Urothelium cell line (cell line): ENCODE results near the gene SLC16A7.
"Not testable (repeated sequence)": the region's sequence is repeated elsewhere in the genome, so short reads cannot be mapped to it uniquely, and the experiment has no call there.

Experiments used
- DNase-seq: peaks from one replicate; pipeline ENCODE4 v3.0.0; 2011; ENCODE audit warnings: low spot score, mixed read lengths
- FAIRE-seq: peaks from 2 replicates; lab custom pipeline; 2011; peaks lifted over from hg19 to GRCh38; lab: Jason Lieb, UNC

The SLC16A7 gene

GRCh38 chr12:59724011-59724695 is 128.3 kb downstream of the SLC16A7 start:
- DNase-seq (no peak), FAIRE-seq (no peak)

GRCh38 chr12:59733200-59733599 is 137.4 kb downstream of the SLC16A7 start:
- DNase-seq (no peak), FAIRE-seq (no peak)

GRCh38 chr12:59734371-59734770 is 138.5 kb downstream of the SLC16A7 start:
- DNase-seq (no peak), FAIRE-seq (no peak)

GRCh38 chr12:59735231-59735630 is 139.4 kb downstream of the SLC16A7 start:
- FAIRE-seq (no peak), DNase-seq (no peak)

- no peak for FAIRE-seq
Observed at GRCh38 chr12:59736359-59736758, 140.5 kb downstream of the SLC16A7 start.

GRCh38 chr12:59736786-59737185 is 141.0 kb downstream of the SLC16A7 start:
- FAIRE-seq (no peak), DNase-seq (no peak)

More at GRCh38 chr12:59736359-59736758, 140.5 kb downstream of the SLC16A7 start:
- no peak for DNase-seq

- DNase-seq (no peak), FAIRE-seq (no peak)
Observed at GRCh38 chr12:59737725-59738463, 142.1 kb downstream of the SLC16A7 start.

GRCh38 chr12:59742841-59743240 is 147.0 kb downstream of the SLC16A7 start:
- FAIRE-seq = no peak

GRCh38 chr12:59744564-59744963 is 148.7 kb downstream of the SLC16A7 start:
- DNase-seq (no peak), FAIRE-seq (no peak)

More at GRCh38 chr12:59742841-59743240, 147.0 kb downstream of the SLC16A7 start:
- no peak for DNase-seq

- FAIRE-seq = not testable (repeated sequence)
Observed at GRCh38 chr12:59751091-59751490, 155.3 kb downstream of the SLC16A7 start.

GRCh38 chr12:59761542-59761941 is 165.7 kb downstream of the SLC16A7 start:
- FAIRE-seq (no peak), DNase-seq (no peak)

More at GRCh38 chr12:59751091-59751490, 155.3 kb downstream of the SLC16A7 start:
- DNase-seq = not testable (repeated sequence)

GRCh38 chr12:59763835-59764234 is 168.0 kb downstream of the SLC16A7 start:
- FAIRE-seq (no peak), DNase-seq (no peak)

GRCh38 chr12:59768031-59768430 is 172.2 kb downstream of the SLC16A7 start:
- FAIRE-seq (no peak), DNase-seq (no peak)

- DNase-seq (peak; percentile 13), FAIRE-seq (no peak)
Observed at GRCh38 chr12:59780605-59781135, 184.8 kb downstream of the SLC16A7 start.

GRCh38 chr12:59787610-59788009 is 191.8 kb downstream of the SLC16A7 start:
- FAIRE-seq = no peak
- no peak for DNase-seq

- no peak for DNase-seq
- FAIRE-seq = no peak
Observed at GRCh38 chr12:59792647-59793046, 196.8 kb downstream of the SLC16A7 start.

GRCh38 chr12:59803735-59804134 is 207.9 kb downstream of the SLC16A7 start:
- DNase-seq (peak; percentile 14), FAIRE-seq (no peak)

GRCh38 chr12:59808317-59808910 is 212.6 kb downstream of the SLC16A7 start:
- DNase-seq = peak; percentile 14
- FAIRE-seq = no peak

GRCh38 chr12:59811991-59812390 is 216.2 kb downstream of the SLC16A7 start:
- FAIRE-seq (no peak), DNase-seq (no peak)

GRCh38 chr12:59812716-59813115 is 216.9 kb downstream of the SLC16A7 start:
- FAIRE-seq = no peak
- DNase-seq = no peak

- DNase-seq = no peak
- no peak for FAIRE-seq
Observed at GRCh38 chr12:59820594-59821011, 224.8 kb downstream of the SLC16A7 start.
